Measurements from ENCODE around the gene ESRRA. TPM values are rescaled to one million over a fixed set of nuclear protein-coding genes. Genes with fewer than 3 reads are reported as not detected.
A peak's percentile ranks its signal among the peaks of the same experiment; 100 is the strongest.

The ESRRA gene
- total RNA-seq (2014; rRNA removed), result 58.2 and 59.8 TPM in 2 replicates
- polyA plus RNA-seq (2012), result 21.6 TPM

- peak; percentile 94 for DNase-seq (ENCODE audit: low read depth)
Observed at GRCh38 chr11:64305075-64305690, at the start of gene ESRRA. Gene ESRRA, plus strand, starts transcription at chr11:64305524. Its CDS starts 1,656 bp downstream, at chr11:64307180.

GRCh38 chr11:64256300-64256699 is 49.0 kb upstream of the ESRRA start:
- no peak for DNase-seq (ENCODE audit: low read depth)

GRCh38 chr11:64258356-64258755 is 47.0 kb upstream of the ESRRA start:
- no peak for DNase-seq (ENCODE audit: low read depth)

GRCh38 chr11:64258946-64259532 is 46.3 kb upstream of the ESRRA start:
- DNase-seq (ENCODE audit: low read depth), result no peak

GRCh38 chr11:64259533-64260067 is 45.7 kb upstream of the ESRRA start:
- peak; percentile 17 for DNase-seq (ENCODE audit: low read depth)

- DNase-seq (ENCODE audit: low read depth), result no peak
Observed at GRCh38 chr11:64260147-64260708, 45.1 kb upstream of the ESRRA start.

- DNase-seq (ENCODE audit: low read depth), result no peak
Observed at GRCh38 chr11:64261556-64262080, 43.7 kb upstream of the ESRRA start.

- no peak for DNase-seq (ENCODE audit: low read depth)
Observed at GRCh38 chr11:64262271-64263002, 42.9 kb upstream of the ESRRA start.

GRCh38 chr11:64263021-64263946 is 42.0 kb upstream of the ESRRA start:
- DNase-seq (ENCODE audit: low read depth), result peak; percentile 54

GRCh38 chr11:64263947-64264317 is 41.4 kb upstream of the ESRRA start:
- no peak for DNase-seq (ENCODE audit: low read depth)

- DNase-seq (ENCODE audit: low read depth), result no peak
Observed at GRCh38 chr11:64264371-64264852, 40.9 kb upstream of the ESRRA start.

GRCh38 chr11:64265176-64266160 is 39.9 kb upstream of the ESRRA start:
- no peak for DNase-seq (ENCODE audit: low read depth)

GRCh38 chr11:64266339-64266738 is 39.0 kb upstream of the ESRRA start:
- peak; percentile 43 for DNase-seq (ENCODE audit: low read depth)

- DNase-seq (ENCODE audit: low read depth), result peak; percentile 17
Observed at GRCh38 chr11:64267207-64267945, 37.9 kb upstream of the ESRRA start.

- DNase-seq (ENCODE audit: low read depth), result peak; percentile 30
Observed at GRCh38 chr11:64268025-64268892, 37.1 kb upstream of the ESRRA start.

GRCh38 chr11:64268893-64269539 is 36.3 kb upstream of the ESRRA start:
- DNase-seq (ENCODE audit: low read depth), result peak; percentile 59

- DNase-seq (ENCODE audit: low read depth), result peak; percentile 100
Observed at GRCh38 chr11:64269540-64270220, 35.6 kb upstream of the ESRRA start.
